GM12878 (cell line): Measurements from ENCODE around the gene NELL1. TPM values are rescaled to one million over a fixed set of nuclear protein-coding genes. Genes with fewer than 3 reads are reported as not detected.

ENCODE experiments used
- ATAC-seq: fragments of 200-7000 bp; cut with Tn5 transposase; 3 replicates; pipeline ENCODE4 v1.9.1; 2020; ENCODE audit warnings: mild to moderate bottlenecking, moderate library complexity
- BruUV-seq: library from RNA; stranded (reverse); fragments of 400-500 nt; replicated peaks from 2 replicates; lab custom pipeline; 2021; lab: Mats Ljungman, UMichigan
- CTCF ChIA-PET: fragments of 300-600 bp; sonication (Branson Sonifier 250); formaldehyde crosslinking; extraction: SDS; loops from one replicate; lab custom pipeline; 2021; ENCODE audit warnings: inconsistent platforms; lab: Yijun Ruan, JAX
- POLR2A ChIA-PET: fragments of 350-600 bp; formaldehyde crosslinking; extraction: SDS; loops from one replicate; lab custom pipeline; 2021; ENCODE audit warnings: inconsistent platforms; lab: Charles Lee
- RAD21 ChIA-PET: fragments of 300-600 bp; sonication (Branson Sonifier 250); formaldehyde crosslinking; loops from one replicate; lab custom pipeline; 2023; ENCODE audit warnings: antibody characterized with exemption; ENCODE audit not compliant: unreplicated experiment; lab: Charles Lee
- SMC1A ChIA-PET: fragments of 300-600 bp; sonication (Branson Sonifier 250); formaldehyde crosslinking; loops from one replicate; lab custom pipeline; 2023; ENCODE audit not compliant: unreplicated experiment, uncharacterized antibody; lab: Charles Lee
- DNase-seq: peaks from one replicate; pipeline ENCODE4 v3.0.0-alpha.2; 2011; ENCODE audit warnings: low read depth, low spot score
- FAIRE-seq: peaks from 3 replicates; lab custom pipeline; 2011; peaks lifted over from hg19 to GRCh38; lab: Jason Lieb, UNC
- H2AFZ ChIP-seq: 2 replicates; pipeline ENCODE4 v1.6.0; 2011; ENCODE audit warnings: low read depth, low read length, control low read depth; ENCODE audit not compliant: control insufficient read depth
- H3K27ac ChIP-seq: 2 replicates; pipeline ENCODE4 v1.5.1; 2011; ENCODE audit warnings: control low read depth; ENCODE audit not compliant: control insufficient read depth, insufficient read depth
- H3K27me3 ChIP-seq, 2 experiments: replicated peaks in 1 of 2; 2 replicates each; pipeline versions ENCODE4 v1.6.0 to v1.6.1; 2011; ENCODE audit warnings: low read length in 1 of 2; ENCODE audit not compliant: control insufficient read depth in 2 of 2, insufficient read depth in 2 of 2
- H3K36me3 ChIP-seq, 2 experiments: 2 replicates each; pipeline ENCODE4 v1.5.1; 2011; ENCODE audit warnings: low read length in 1 of 2; ENCODE audit not compliant: control insufficient read depth in 2 of 2, insufficient read depth in 2 of 2
- H3K4me1 ChIP-seq: 2 replicates; pipeline ENCODE4 v1.6.1; 2011; ENCODE audit warnings: mild to moderate bottlenecking, low read length, moderate library complexity, mixed read lengths; ENCODE audit not compliant: control insufficient read depth, insufficient read depth
- H3K4me2 ChIP-seq: 2 replicates; pipeline ENCODE4 v1.6.0; 2011; ENCODE audit warnings: control low read depth; ENCODE audit not compliant: control insufficient read depth, insufficient read depth
- H3K4me3 ChIP-seq: fragments of 200-600 bp; sonication (generic); 2 replicates; pipeline ENCODE4 v1.5.1; 2016
- H3K79me2 ChIP-seq: 2 replicates; pipeline ENCODE4 v1.6.0; 2011; ENCODE audit warnings: low read length; ENCODE audit not compliant: control insufficient read depth, insufficient read depth
- H3K9ac ChIP-seq: 2 replicates; pipeline ENCODE4 v1.8.0; 2011; ENCODE audit warnings: low read length, control low read depth, mixed read lengths; ENCODE audit not compliant: control insufficient read depth, insufficient read depth
- H3K9me3 ChIP-seq: replicated peaks from 3 replicates; pipeline ENCODE4 v1.5.1; 2011; ENCODE audit warnings: mild to moderate bottlenecking, low read length; ENCODE audit not compliant: control insufficient read depth, insufficient read depth
- H4K20me1 ChIP-seq: 2 replicates; pipeline ENCODE4 v1.6.0; 2011; ENCODE audit not compliant: control insufficient read depth, insufficient read depth
- ASH2L ChIP-seq: fragments of 300-600, 200-600 bp; sonication (generic); IDR thresholded peaks from 2 replicates; pipeline ENCODE4 v1.6.1; 2017; ENCODE audit warnings: low read depth, mild to moderate bottlenecking, borderline replicate concordance
- CHD4 ChIP-seq: fragments of 200-600 bp; sonication (generic); IDR thresholded peaks from 2 replicates; pipeline ENCODE4 v1.6.1; 2016; ENCODE audit warnings: mild to moderate bottlenecking
- HDAC6 ChIP-seq: fragments of 200-600 bp; sonication (generic); IDR thresholded peaks from one replicate; pipeline ENCODE4 v1.8.0; 2017; ENCODE audit warnings: antibody characterized with exemption; ENCODE audit not compliant: unreplicated experiment
- MTA3 ChIP-seq: IDR thresholded peaks from 2 replicates; pipeline ENCODE4 v1.6.1; 2012; ENCODE audit warnings: low read length, inconsistent platforms, borderline replicate concordance
- MYB ChIP-seq: fragments of 150-350 bp; IDR thresholded peaks from 2 replicates; pipeline ENCODE4 v1.6.1; 2014; ENCODE audit warnings: mild to moderate bottlenecking, low read depth, low read length, borderline replicate concordance
- NFYB ChIP-seq: IDR thresholded peaks from 2 replicates; pipeline ENCODE4 v1.6.1; 2011; ENCODE audit warnings: low read depth, mild to moderate bottlenecking, low read length, improper control_type of control experiment, moderate library complexity; ENCODE audit not compliant: insufficient read depth
- PRDM15 ChIP-seq: fragments of 450-650 bp; formaldehyde crosslinking; IDR thresholded peaks from 2 replicates; pipeline ENCODE4 v1.4.0; 2020; ENCODE audit warnings: mild to moderate bottlenecking, moderate library complexity
- RB1 ChIP-seq: fragments of 450-650 bp; formaldehyde crosslinking; IDR thresholded peaks from 2 replicates; pipeline ENCODE4 v1.6.1; 2017; ENCODE audit warnings: mild to moderate bottlenecking, borderline replicate concordance
- SMARCA5 ChIP-seq: fragments of 450-650 bp; IDR thresholded peaks from 2 replicates; pipeline ENCODE4 v1.6.1; 2017; ENCODE audit warnings: mild to moderate bottlenecking
- SMC3 ChIP-seq: IDR thresholded peaks from 2 replicates; pipeline ENCODE4 v1.6.1; 2011; ENCODE audit warnings: low read length, improper control_type of control experiment, borderline replicate concordance
- STAT3 ChIP-seq: IDR thresholded peaks from 2 replicates; pipeline ENCODE4 v1.6.1; 2011; ENCODE audit warnings: low read depth, low read length, improper control_type of control experiment
- SUPT20H ChIP-seq: IDR thresholded peaks from 2 replicates; pipeline ENCODE4 v1.6.1; 2011; ENCODE audit warnings: low read depth, mild to moderate bottlenecking, low read length, moderate library complexity, borderline replicate concordance; ENCODE audit not compliant: control insufficient read depth
- TAF1 ChIP-seq: IDR thresholded peaks from 2 replicates; pipeline ENCODE4 v1.6.1; 2011; ENCODE audit warnings: mild to moderate bottlenecking, low read depth, low read length, borderline replicate concordance
- ZBTB33 ChIP-seq: fragments of 450-650 bp; IDR thresholded peaks from 2 replicates; pipeline ENCODE4 v1.6.1; 2017; ENCODE audit warnings: mild to moderate bottlenecking
- ZBTB4 ChIP-seq: fragments of 450-650 bp; formaldehyde crosslinking; IDR thresholded peaks from 2 replicates; pipeline ENCODE4 v1.4.0; 2022; ENCODE audit warnings: mild to moderate bottlenecking, moderate library complexity
- in situ Hi-C: fragments of 300-500 bp; cut with MboI; formaldehyde crosslinking; loops from 9 replicates; pipeline ENCODE4 v1.14.3; 2018; ENCODE audit warnings: mixed read lengths
- intact Hi-C: fragments of 100-400 bp; cut with micrococcal nuclease; formaldehyde crosslinking; loops from one replicate; pipeline ENCODE4 v1.14.2; 2022; ENCODE audit not compliant: unreplicated experiment
- polyA plus RNA-seq, 11 experiments: library from polyadenylated mRNA; depleted of rRNA in 4 of 11; unstranded in 6 of 11; stranded (reverse) in 5 of 11; fragments of >200 nt; fragmentation: Nextera tagmentation in 4 of 11; fragmentation: Illumina TruSeq in 1 of 11; extraction: Ambion mirVana in 4 of 11; extraction: Trizol in 1 of 11; gene quantifications; 1 replicate in 1 of 11; 2 replicates in 10 of 11; pipeline versions ENCODE4 v1.2.1 to v1.2.3, GENCODE V29; 2011 to 2016; ENCODE audit warnings: inconsistent platforms in 2 of 11, missing spikeins in 2 of 11, low read depth in 1 of 11
- total RNA-seq, 4 experiments: library from RNA; depleted of rRNA in 3 of 4; stranded (reverse); fragments of >200 nt in 3 of 4; fragmentation: Illumina TruSeq in 1 of 4; extraction: Trizol in 1 of 4; gene quantifications; 2 replicates each; pipeline versions ENCODE4 v1.2.1 to v1.2.3, GENCODE V29; 2013 to 2021

NELL1 gene
- total and polyA plus RNA-seq, 10 of the 15 experiments (the other 5 are each of a cell fraction or from before 2014, with no cell fraction given), result 0.02 to 0.12 TPM; not detected in 8

GRCh38 chr11:20864628-20865027 is 195.2 kb downstream of the NELL1 start:
- CTCF ChIA-PET, result interaction anchor here (0.8 kb wide), 1 partner anchor 9 kb away, joined by 3 read pairs; no protein-coding TSS in a partner anchor
- no peaks in the 10 kb centered on the region for H3K27me3 ChIP-seq
- no peaks in the 10 kb centered on the region for H4K20me1 ChIP-seq
- no peaks in the 10 kb centered on the region for H3K79me2 ChIP-seq
- ATAC-seq (no peak), DNase-seq (no peak), FAIRE-seq (no peak)
- POLR2A ChIA-PET, result no interaction called here
- no peak overlapping the region for H2AFZ ChIP-seq
- SMC1A ChIA-PET, result no interaction called here
- no peak overlapping the region for H3K4me2 ChIP-seq
- intact Hi-C loops (no loop called here), in situ Hi-C loops (no loop called here)
- H3K9me3 ChIP-seq, result no peaks in the 10 kb centered on the region
- BruUV-seq, result no TSS peak
- no peaks in the 10 kb centered on the region for H3K36me3 ChIP-seq
- no peak overlapping the region for H3K9ac ChIP-seq
- RAD21 ChIA-PET, result no interaction called here
- no peaks in the 10 kb centered on the region for H3K4me1 ChIP-seq
- no peak overlapping the region for H3K4me3 ChIP-seq
- no peak overlapping the region for H3K27ac ChIP-seq
- no peak for TF ChIP-seq ASH2L
- no peak for TF ChIP-seq RB1
- no peak for TF ChIP-seq NFYB
- no peak for TF ChIP-seq ZBTB4
- no peak for TF ChIP-seq PRDM15 (CRISPR knock-in tag)
- TF ChIP-seq MYB, result no peak
- TF ChIP-seq SMARCA5, result no peak
- TF ChIP-seq ZBTB33, result no peak
- TF ChIP-seq MTA3, result no peak
- no peak for TF ChIP-seq SMC3
- no peak for TF ChIP-seq TAF1
- TF ChIP-seq HDAC6, result no peak
- TF ChIP-seq SUPT20H, result no peak
- no peak for TF ChIP-seq STAT3
- TF ChIP-seq CHD4, result no peak
